ENCODE data around the gene FRMPD2. TPM values are rescaled to one million over a fixed set of nuclear protein-coding genes. Genes with fewer than 3 reads are reported as not detected.

Gene FRMPD2
- total and polyA plus RNA-seq, 2 donors (not counting 3 experiments of a cell fraction or from before 2014, with no cell fraction given), result 0.42 TPM; not detected in 1

DNA sequence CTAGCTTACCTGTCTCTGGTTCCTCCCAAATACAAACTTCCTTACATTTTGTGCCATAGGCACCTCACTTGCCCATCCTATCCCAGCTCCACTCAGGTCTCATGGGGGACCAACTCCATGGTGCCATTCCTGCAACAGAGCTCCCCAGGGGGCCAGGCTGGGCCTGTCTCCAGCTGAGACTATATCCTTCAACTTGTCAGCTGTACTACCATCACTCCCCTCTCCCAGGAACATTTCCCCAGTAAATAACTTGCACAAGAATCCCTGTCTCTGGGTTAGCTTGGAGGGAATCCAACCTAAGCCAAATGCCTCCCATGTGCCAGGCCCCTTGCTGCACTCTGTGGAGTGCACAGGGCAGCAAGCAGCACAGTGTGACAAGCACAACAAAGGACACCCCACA is 33.2 kb downstream of the FRMPD2 start:
- ChIA-PET POLR2A (no interaction called here), CTCF (no interaction called here)
- intact Hi-C loops (cut with micrococcal nuclease) (no loop called here), dilution Hi-C loops (cut with MboI; ENCODE audit: extremely low pct_ligation_motif_present, low sequenced_read_pairs) (no loop called here)
- Histone ChIP-seq H3K27ac (ENCODE audit: insufficient read depth, low read depth, low read length) (no peak overlapping the region), H3K27me3 (ENCODE audit: control insufficient read depth in 2 of 2, insufficient read depth in 2 of 2, low read length in 2 of 2) (no peaks in the 10 kb centered on the region), H3K9ac (replicated peaks; ENCODE audit: extremely low read depth, insufficient read depth, low read length) (no peak overlapping the region), H3K4me1 (ENCODE audit: control insufficient read depth, extremely low read depth, insufficient read depth, low read length) (no peaks in the 10 kb centered on the region), H3K4me3 (replicated peaks in 1 of 3; ENCODE audit: insufficient read depth in 1 of 3, low read depth in 1 of 3, low read length in 3 of 3) (no peak overlapping the region), H4K20me1 (replicated peaks; ENCODE audit: control insufficient read depth, extremely low read depth, insufficient read depth, low read length) (no peaks in the 10 kb centered on the region), H3K36me3 (ENCODE audit: control insufficient read depth in 2 of 2, extremely low read depth in 1 of 2, insufficient read depth in 2 of 2, low read length in 2 of 2) (no peaks in the 10 kb centered on the region), H2AFZ (ENCODE audit: low read depth, low read length) (no peak overlapping the region), H3K79me2 (ENCODE audit: control insufficient read depth, insufficient read depth, low read length) (no peaks in the 10 kb centered on the region), H3K9me1 (replicated peaks; ENCODE audit: control insufficient read depth, extremely low read depth, insufficient read depth, low read length) (no peaks in the 10 kb centered on the region), H3K9me3 (replicated peaks; ENCODE audit: control insufficient read depth, insufficient read depth, low read length) (no peaks in the 10 kb centered on the region), H3K4me2 (ENCODE audit: insufficient read depth, low read length) (no peak overlapping the region)
- BruUV-seq (replicated peaks), result no TSS peak
- FAIRE-seq (no peak), DNase-seq (ENCODE audit: low read depth, low spot score) (no peak)
- TF ChIP-seq POLR2AphosphoS5 (IDR thresholded peaks at IDR 0.05; ENCODE audit: insufficient read depth, low read depth, low read length), result no peak
- no peak for TF ChIP-seq POLR2A (IDR thresholded peaks at IDR 0.05; ENCODE audit: low read depth, low read length)
- TF ChIP-seq, protein P1, sequence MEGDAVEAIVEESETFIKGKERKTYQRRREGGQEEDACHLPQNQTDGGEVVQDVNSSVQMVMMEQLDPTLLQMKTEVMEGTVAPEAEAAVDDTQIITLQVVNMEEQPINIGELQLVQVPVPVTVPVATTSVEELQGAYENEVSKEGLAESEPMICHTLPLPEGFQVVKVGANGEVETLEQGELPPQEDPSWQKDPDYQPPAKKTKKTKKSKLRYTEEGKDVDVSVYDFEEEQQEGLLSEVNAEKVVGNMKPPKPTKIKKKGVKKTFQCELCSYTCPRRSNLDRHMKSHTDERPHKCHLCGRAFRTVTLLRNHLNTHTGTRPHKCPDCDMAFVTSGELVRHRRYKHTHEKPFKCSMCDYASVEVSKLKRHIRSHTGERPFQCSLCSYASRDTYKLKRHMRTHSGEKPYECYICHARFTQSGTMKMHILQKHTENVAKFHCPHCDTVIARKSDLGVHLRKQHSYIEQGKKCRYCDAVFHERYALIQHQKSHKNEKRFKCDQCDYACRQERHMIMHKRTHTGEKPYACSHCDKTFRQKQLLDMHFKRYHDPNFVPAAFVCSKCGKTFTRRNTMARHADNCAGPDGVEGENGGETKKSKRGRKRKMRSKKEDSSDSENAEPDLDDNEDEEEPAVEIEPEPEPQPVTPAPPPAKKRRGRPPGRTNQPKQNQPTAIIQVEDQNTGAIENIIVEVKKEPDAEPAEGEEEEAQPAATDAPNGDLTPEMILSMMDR (IDR thresholded peaks at IDR 0.05; ENCODE audit: extremely low read depth in 1 of 2, insufficient read depth in 1 of 2, low read depth in 1 of 2, low read length in 2 of 2), result no peak
- no peak for TF ChIP-seq GATA2 (IDR thresholded peaks at IDR 0.05; ENCODE audit: insufficient read depth, insufficient read length, low read depth, low read length)
- no peak for TF ChIP-seq MAX (IDR thresholded peaks at IDR 0.05; ENCODE audit: insufficient read depth, insufficient read length)
- TF ChIP-seq EZH2 (IDR thresholded peaks at IDR 0.05; ENCODE audit: borderline replicate concordance, low read depth, low read length, severe bottlenecking), result no peak
- TF ChIP-seq FOS (IDR thresholded peaks at IDR 0.05; ENCODE audit: borderline replicate concordance, insufficient read depth, low read length), result no peak
- TF ChIP-seq JUN (IDR thresholded peaks at IDR 0.05; ENCODE audit: borderline replicate concordance, insufficient read depth, insufficient read length, low read depth), result no peak
- no peak for TF ChIP-seq MYC (IDR thresholded peaks at IDR 0.05; ENCODE audit: low read depth, low read length)

Measured in endothelial cell of umbilical vein (primary cell).